GM18868 (cell line): ENCODE measurements around the gene PHF1.

Source experiments
- ATAC-seq: cut with Tn5 transposase; IDR thresholded peaks from one replicate; pipeline ENCODE4 v1.9.1; 2021; ENCODE audit warnings: mild to moderate bottlenecking, moderate library complexity; ENCODE audit not compliant: unreplicated experiment

PHF1 gene

DNA sequence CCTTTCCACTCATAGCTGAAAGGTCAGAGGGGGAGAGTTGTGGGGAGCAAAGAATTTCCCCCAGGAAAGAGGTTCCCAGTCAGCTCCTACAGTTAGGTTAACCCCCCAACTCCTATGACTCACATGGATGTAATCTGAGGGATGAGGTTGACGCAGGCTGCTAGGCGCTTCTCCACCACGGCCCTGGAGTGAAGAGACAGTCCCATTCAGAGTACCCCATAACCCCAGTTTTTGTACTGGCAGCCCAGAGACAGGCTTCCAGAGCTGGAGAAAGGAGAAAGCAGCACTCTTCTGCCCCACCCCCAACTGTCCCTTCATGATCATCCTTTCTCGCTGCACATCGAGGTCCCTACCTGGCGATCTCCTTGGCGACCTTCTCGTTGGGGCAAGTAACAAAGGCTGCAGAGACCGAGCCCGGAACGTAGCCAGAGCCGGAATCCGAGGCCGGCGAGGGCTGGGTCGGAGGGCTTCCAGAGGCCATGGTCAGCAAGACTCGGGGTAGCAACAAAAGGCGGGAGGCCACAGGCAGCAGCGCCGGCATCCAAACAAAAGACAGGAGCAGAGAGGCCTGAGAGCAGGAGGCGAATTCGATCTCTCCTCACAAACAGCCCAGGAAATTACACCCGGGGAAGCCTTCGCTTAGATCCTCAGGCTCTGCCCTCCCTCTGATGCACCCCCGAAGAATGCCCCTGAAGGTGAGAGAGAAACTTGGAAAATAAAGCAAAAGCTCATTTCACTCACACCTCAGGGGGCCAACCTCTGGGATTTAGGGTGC lies 6.5 kb downstream of the PHF1 start:
- ATAC-seq, result no peak

- ATAC-seq, result peak; percentile 79
These were observed 7.3 kb downstream of the PHF1 start, which contains the start of gene CUTA for GRCh38 chr6:33417903-33418689. CUTA (minus strand) TSS chr6:33418107; CDS start chr6:33418000, 107 bp downstream.

DNA sequence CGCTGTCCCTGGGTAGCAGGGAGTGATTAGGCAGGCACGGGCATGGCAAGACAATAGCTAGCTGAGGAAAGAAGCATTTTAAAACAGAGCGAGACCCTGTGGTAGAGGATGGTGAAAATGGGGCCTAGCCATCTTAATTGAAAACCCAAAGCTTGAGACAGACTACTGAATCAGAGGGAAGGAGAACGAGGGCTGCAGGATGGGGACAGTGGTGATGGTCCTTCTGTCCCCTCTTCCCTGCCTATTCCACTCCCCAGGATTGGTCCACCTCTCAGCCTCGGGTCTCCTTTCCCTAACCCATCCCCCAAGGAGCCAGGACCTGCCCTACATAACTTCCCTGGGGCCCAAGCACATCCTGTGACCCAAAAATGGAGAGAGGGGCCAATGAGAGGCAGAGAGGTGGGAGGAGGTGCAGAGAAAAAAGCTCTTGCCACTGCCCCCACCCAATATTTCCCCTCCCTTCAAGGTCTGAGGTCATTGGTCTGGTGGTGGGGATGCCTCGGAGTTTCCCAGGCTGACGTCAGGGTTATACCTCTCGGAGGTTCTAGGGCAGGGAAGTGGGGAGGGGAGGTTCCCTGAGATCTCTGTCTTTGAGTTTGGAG lies 8.0 kb downstream of the PHF1 start:
- ATAC-seq, result no peak

DNA sequence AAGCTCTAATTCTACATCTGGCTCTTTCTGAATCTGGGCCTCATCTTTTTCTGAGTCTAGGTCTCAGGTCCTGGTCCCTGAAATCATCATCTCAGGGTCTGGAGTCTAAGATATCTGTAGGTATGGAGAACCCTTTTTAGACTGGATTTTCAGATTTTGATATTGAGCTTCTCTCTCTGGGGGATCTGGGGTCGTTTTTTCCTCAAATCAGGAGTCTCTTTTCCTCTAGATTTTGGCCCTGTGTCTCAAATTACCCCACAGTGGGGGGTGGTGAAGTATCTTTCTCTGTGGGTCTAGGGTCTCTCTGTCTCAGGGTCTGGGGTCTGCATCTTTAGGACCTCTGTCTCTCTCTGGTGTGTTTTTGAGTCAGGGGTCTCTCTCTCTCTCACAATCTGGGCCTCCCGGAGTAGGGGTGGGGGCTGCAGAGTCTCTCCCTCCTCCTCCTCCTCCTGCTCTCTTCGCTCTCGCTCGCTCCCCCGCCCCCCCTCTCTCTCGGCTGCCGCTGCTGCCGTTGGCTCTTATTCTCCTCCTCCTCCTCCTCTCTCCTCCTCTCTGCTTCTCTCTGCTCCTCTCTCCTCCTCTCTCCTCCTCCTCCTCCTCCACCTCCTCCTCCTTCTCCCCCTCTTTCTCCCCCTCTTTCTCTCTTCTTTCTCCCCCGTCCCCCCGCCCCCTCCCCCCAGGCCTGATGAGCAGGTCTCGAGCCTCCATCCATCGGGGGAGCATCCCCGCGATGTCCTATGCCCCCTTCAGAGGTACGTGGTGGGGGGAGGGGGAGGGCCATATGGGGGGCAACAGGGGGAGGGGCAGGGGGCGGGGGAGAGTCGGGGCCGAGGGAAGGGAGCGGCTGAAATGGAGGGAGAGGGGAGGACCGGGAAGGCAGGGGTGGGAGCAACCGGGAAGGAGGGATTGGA lies 9.0 kb downstream of the PHF1 start, which contains the start of gene SYNGAP1:
Gene SYNGAP1 (plus strand): TSS at position 486 of the 911 bp plus-strand sequence. CDS start 200 bp downstream, at position 686.
- no peak for ATAC-seq

DNA sequence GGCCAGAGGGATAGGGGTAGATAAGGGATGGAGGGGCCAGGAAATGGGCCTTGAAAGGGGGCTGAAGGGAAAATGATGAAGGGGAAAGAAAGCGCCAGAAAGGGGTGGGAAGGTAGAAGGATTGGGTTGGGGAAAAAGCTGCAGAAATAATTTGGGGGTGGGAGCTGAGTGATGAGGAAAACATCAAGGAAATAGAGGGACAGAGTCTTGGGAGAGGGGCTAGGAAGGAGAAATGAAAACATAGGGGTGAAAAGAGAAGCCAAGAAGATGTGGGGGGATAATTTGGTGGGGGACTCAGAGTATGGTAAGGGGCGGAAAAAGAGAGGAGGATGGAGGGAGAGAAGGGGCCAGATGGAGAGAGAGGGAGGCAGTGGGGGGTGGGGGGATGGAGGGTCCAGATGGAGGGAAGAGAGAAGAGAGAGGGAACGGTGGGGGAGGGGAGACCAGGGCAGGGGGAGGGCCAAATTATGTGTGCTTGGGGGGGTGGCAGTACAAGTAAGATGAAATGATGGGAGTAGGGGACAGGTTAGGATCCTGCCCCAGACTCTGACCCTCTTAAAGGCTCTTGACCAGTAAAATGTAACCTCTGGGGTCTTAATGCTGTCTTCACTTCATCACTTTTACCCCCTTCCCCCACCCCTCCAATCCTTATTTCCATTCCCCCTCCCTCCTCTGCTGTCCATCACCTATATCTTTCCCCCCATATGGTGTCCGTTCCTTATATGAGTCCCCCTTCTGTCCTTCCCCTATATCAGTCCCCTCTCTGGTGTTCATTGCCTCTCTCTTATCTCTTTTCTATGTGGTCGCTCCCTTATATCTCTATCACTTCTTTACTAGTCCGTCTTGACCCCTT lies 9.9 kb downstream of the PHF1 start:
- no peak for ATAC-seq

DNA sequence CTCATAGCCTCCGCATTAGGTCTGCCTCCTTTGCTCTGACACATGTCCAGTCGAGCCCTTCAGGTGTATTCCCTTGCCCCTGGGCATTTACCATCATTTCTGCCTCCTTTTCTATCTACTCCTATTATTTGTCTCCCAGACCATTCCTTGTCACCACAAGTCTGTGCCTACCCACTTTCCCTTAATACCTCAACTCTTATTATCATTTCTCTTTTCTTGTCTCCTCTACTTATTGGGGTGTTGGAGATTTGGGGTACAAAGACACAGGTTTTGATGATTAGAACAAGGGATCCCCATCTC lies 10.5 kb downstream of the PHF1 start:
- no peak for ATAC-seq

DNA sequence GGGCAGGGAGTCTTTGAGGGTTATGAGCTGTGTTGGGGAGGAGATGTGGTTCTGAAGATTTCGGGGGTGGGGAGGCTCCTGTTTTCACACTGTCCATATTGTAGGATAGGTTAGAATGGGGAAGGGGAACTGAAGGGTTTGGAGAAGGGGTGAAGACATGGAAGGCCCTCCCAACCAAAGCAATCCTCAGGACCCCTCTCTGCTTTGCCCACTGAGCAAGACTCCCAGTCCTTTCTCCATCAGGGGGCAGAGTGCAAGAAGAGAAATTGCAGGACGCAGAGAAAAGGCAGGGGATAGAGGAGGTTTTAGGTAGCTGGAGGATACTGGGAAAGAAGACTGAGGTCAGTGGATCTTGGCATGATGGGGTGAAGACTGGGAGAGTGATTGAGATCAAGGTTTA lies 13.0 kb downstream of the PHF1 start:
- no peak for ATAC-seq

GRCh38 chr6:33424855-33425667 lies 14.2 kb downstream of the PHF1 start:
- no peak for ATAC-seq

GRCh38 chr6:33425668-33426577 lies 15.1 kb downstream of the PHF1 start:
- peak; percentile 46 for ATAC-seq

- ATAC-seq, result no peak
These were observed 16.0 kb downstream of the PHF1 start for GRCh38 chr6:33426590-33427511.

DNA sequence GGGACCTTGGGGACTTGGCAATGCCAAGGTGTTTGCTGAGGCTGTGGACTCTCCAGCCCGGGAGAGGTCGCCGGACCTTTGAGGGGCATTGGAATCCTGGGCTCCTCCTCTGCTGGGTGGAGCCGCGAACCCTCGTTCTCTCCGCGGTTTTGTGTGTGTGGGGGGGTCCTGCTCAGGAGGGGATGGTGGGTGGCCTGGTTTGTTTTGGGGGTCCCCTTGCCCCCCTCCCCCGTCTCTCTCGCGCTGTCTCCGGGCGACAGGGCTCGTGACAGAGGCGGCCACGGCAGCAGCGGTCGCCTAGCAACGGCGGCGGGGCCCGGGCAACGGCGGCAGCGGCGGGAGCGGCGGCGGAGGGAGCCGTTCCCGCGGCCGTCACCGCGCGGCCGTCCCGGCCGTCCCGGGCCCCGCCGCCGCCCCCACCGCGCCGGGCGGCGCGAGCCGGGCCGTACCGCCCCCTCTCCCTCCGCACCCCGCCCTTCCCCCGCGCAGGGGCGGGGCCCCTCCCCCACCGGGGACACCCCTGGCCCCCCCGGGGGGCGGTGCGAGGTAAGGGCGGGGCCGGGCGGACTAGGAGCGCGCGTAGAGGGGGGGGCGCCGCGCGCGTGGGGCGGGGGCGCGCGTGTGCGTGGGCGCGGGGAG lies 16.9 kb downstream of the PHF1 start:
- no peak for ATAC-seq

DNA sequence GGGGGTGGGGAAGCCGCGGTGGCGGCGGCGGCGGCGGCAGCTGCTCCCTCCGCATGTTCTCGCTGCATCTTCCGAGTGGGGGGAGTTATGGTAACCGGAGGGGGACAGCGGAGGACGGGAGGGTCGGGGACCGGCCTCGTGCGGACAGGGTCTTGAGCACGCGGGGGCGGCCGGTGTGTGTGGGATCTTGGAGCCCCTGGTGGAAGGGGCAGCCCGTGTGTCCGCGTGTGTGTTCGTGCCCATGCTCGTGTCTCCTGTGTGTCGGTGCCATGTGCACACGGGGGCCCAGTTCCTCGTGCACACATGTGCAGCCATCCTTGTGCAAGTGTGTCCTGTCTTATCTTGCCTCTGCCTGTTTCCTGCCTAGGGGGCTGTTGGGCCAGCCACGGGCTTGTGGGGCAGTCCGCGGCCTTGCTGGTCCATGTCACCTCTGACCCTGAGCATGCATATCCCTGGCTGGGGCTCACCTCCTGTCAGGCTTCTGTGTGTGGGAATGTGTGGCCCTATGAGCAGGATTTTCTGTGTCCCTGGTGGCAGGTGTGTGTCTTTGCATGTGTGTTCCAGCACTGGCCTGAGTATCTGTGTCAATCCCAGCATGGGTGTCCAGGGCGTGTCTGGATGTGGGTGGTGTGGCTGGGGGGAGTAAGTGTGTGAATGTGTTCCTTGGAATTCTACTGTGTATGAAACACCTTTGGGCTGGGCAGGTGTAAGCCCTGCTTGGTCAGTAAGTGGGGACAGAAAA lies 17.6 kb downstream of the PHF1 start:
- ATAC-seq, result no peak

- no peak for ATAC-seq
These were observed 18.3 kb downstream of the PHF1 start for GRCh38 chr6:33428966-33429749.

DNA sequence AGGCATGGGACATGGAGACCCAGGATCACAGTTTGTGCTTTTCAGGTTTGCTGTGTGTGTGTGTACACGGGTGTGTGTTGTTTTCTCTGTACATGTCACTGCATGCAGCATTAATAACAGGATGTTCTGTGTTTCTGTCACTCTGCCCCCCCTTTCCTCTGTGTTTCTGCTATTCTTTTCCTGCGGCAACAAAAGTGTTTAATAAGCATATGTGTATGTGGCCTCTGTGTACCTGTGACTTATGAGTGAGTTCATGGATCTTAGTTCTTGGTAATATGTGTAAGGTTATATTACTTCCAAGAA lies 18.9 kb downstream of the PHF1 start:
- ATAC-seq, result no peak

DNA sequence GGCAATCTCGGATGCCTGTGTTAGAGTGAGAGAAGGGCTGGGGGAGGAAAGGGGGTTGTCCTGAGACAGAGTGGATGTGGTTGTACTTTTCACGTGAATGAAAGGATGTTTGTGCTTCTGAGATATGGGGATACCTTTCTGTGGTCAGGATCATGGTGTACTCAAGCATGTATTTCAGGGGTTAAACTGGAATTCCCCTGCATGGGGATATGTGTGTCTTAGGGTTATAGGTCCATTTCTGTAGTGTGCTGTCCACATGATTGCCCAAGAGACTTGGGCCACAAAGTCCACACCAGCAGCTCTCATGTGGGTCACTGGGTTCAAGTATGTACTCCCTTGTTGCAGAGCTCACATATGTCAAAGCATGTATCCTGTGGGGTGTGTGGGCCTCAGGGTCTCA lies 19.5 kb downstream of the PHF1 start:
- ATAC-seq, result no peak
